ENCODE data around the gene PTCRA.
"Not testable (repeated sequence)": the region's sequence is repeated elsewhere in the genome, so short reads cannot be mapped to it uniquely, and the experiment has no call there.

PTCRA gene

DNA sequence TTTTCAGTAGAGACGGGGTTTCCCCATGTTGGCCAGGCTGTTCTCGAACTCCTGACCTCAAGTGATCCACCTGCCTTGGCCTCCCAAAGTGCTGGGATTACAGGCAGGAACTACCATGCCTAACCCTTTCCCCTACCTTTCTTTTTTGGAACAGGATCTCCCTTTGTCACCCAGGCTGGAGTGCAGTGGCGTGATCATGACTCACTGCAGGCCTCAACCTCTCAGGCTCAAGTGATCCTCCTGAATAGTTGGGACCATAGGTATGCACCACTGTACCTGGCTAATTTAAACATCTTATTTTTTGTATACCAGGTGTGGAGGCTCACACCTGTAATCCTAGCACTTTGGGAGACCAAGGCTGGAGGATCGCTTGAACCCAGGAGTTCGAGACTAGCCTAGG is 25.5 kb downstream of the PTCRA start:
- not testable (repeated sequence) for H3K27ac ChIP-seq (ENCODE audit: insufficient read depth, low read depth, low read length, poor library complexity, severe bottlenecking); H3K4me3 ChIP-seq (ENCODE audit: insufficient read depth, low read depth, low read length); H3K4me1 ChIP-seq (ENCODE audit: control insufficient read depth, insufficient read depth, low read length); H3K27me3 ChIP-seq (ENCODE audit: control insufficient read depth, insufficient read depth, low read length, poor library complexity, severe bottlenecking); H3K36me3 ChIP-seq (ENCODE audit: control insufficient read depth, insufficient read depth, low read length); H3K9me3 ChIP-seq (ENCODE audit: control insufficient read depth, low read length)
- WGBS, 2 experiments, result 91 to 96% methylated on average over 5 of the region's 5 CpGs

GRCh38 chr6:42942444-42942843 is 26.6 kb downstream of the PTCRA start:
- Histone ChIP-seq H3K27ac (ENCODE audit: insufficient read depth, low read depth, low read length, poor library complexity, severe bottlenecking) (no peak overlapping the region), H3K27me3 (ENCODE audit: control insufficient read depth, insufficient read depth, low read length, poor library complexity, severe bottlenecking) (no peaks in the 10 kb centered on the region), H3K4me3 (ENCODE audit: insufficient read depth, low read depth, low read length) (no peak overlapping the region), H3K4me1 (ENCODE audit: control insufficient read depth, insufficient read depth, low read length) (no peaks in the 10 kb centered on the region), H3K9me3 (ENCODE audit: control insufficient read depth, low read length) (no peaks in the 10 kb centered on the region), H3K36me3 (ENCODE audit: control insufficient read depth, insufficient read depth, low read length) (peaks cover 6% of the 10 kb centered on the region)
- WGBS, 2 experiments, result 91 to 93% methylated on average over 7 of the region's 7 CpGs

GRCh38 chr6:42947950-42948349 is 32.1 kb downstream of the PTCRA start:
- Histone ChIP-seq H3K27ac (ENCODE audit: insufficient read depth, low read depth, low read length, poor library complexity, severe bottlenecking) (no peak overlapping the region), H3K4me3 (ENCODE audit: insufficient read depth, low read depth, low read length) (no peak overlapping the region), H3K36me3 (ENCODE audit: control insufficient read depth, insufficient read depth, low read length) (no peaks in the 10 kb centered on the region), H3K4me1 (ENCODE audit: control insufficient read depth, insufficient read depth, low read length) (no peaks in the 10 kb centered on the region), H3K9me3 (ENCODE audit: control insufficient read depth, low read length) (no peaks in the 10 kb centered on the region), H3K27me3 (ENCODE audit: control insufficient read depth, insufficient read depth, low read length, poor library complexity, severe bottlenecking) (no peaks in the 10 kb centered on the region)

- no peak overlapping the region for H3K4me3 ChIP-seq (ENCODE audit: insufficient read depth, low read depth, low read length)
- no peaks in the 10 kb centered on the region for H3K27me3 ChIP-seq (ENCODE audit: control insufficient read depth, insufficient read depth, low read length, poor library complexity, severe bottlenecking)
- no peaks in the 10 kb centered on the region for H3K4me1 ChIP-seq (ENCODE audit: control insufficient read depth, insufficient read depth, low read length)
- no peaks in the 10 kb centered on the region for H3K9me3 ChIP-seq (ENCODE audit: control insufficient read depth, low read length)
- no peak overlapping the region for H3K27ac ChIP-seq (ENCODE audit: insufficient read depth, low read depth, low read length, poor library complexity, severe bottlenecking)
- WGBS, 2 experiments, result 93% methylated on average over 4 of the region's 4 CpGs
- no peaks in the 10 kb centered on the region for H3K36me3 ChIP-seq (ENCODE audit: control insufficient read depth, insufficient read depth, low read length)
These were observed 36.5 kb downstream of the PTCRA start for GRCh38 chr6:42952389-42952788.

GRCh38 chr6:42954405-42954804 is 38.6 kb downstream of the PTCRA start:
- H3K27ac ChIP-seq (ENCODE audit: insufficient read depth, low read depth, low read length, poor library complexity, severe bottlenecking); H3K36me3 ChIP-seq (ENCODE audit: control insufficient read depth, insufficient read depth, low read length); H3K4me3 ChIP-seq (ENCODE audit: insufficient read depth, low read depth, low read length); H3K9me3 ChIP-seq (ENCODE audit: control insufficient read depth, low read length); H3K4me1 ChIP-seq (ENCODE audit: control insufficient read depth, insufficient read depth, low read length); H3K27me3 ChIP-seq (ENCODE audit: control insufficient read depth, insufficient read depth, low read length, poor library complexity, severe bottlenecking): not testable (repeated sequence)
- WGBS, 2 experiments, result 95 to 97% methylated on average over 4 of the region's 4 CpGs

DNA sequence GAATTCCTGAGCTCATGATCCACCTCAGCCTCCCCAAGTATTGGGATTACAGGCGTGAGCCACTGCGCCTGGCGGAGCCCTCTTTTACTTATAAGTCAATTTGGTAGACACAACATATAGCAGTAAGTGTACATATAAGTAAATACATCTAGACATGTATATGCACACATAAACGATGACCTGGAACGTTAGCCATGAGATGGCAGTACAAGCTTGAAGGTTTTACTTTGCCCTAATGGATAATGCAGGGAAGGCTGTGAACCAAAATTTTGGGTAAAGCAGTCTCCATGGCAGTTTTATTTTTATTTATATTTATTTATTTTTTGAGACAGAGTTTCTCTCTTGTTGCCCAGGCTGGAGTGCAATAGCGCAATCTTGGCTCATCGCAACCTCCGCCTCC is 42.3 kb downstream of the PTCRA start:
- no peak overlapping the region for H3K4me3 ChIP-seq (ENCODE audit: insufficient read depth, low read depth, low read length)
- H3K9me3 ChIP-seq (ENCODE audit: control insufficient read depth, low read length), result no peaks in the 10 kb centered on the region
- H3K36me3 ChIP-seq (ENCODE audit: control insufficient read depth, insufficient read depth, low read length), result no peaks in the 10 kb centered on the region
- 91 to 94% methylated on average over 8 of the region's 8 CpGs for WGBS, 2 experiments
- H3K4me1 ChIP-seq (ENCODE audit: control insufficient read depth, insufficient read depth, low read length), result no peaks in the 10 kb centered on the region
- H3K27me3 ChIP-seq (ENCODE audit: control insufficient read depth, insufficient read depth, low read length, poor library complexity, severe bottlenecking), result peaks cover 36% of the 10 kb centered on the region
- H3K27ac ChIP-seq (ENCODE audit: insufficient read depth, low read depth, low read length, poor library complexity, severe bottlenecking), result no peak overlapping the region

DNA sequence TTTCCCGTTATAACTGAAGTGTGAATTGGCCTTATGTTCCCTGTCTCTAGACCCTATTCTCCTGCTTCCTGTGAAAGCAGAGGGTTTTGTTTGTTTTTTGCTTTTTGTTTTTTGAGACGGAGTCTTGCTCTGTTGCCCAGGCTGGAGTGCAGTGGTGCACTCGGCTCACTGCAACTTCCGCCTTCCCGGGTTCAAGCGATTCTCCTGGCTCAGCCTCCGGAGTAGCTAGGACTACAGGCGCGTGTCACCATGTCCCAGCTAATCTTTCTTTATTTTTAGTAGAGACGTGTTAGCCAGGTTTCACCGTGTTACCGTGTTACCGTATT is 44.0 kb downstream of the PTCRA start:
- WGBS, 2 experiments, result 40 to 41% methylated on average over 13 of the region's 13 CpGs
- Histone ChIP-seq H3K36me3 (ENCODE audit: control insufficient read depth, insufficient read depth, low read length) (no peaks in the 10 kb centered on the region), H3K4me1 (ENCODE audit: control insufficient read depth, insufficient read depth, low read length) (no peaks in the 10 kb centered on the region), H3K4me3 (ENCODE audit: insufficient read depth, low read depth, low read length) (no peak overlapping the region), H3K9me3 (ENCODE audit: control insufficient read depth, low read length) (no peaks in the 10 kb centered on the region), H3K27me3 (ENCODE audit: control insufficient read depth, insufficient read depth, low read length, poor library complexity, severe bottlenecking) (peaks cover 36% of the 10 kb centered on the region), H3K27ac (ENCODE audit: insufficient read depth, low read depth, low read length, poor library complexity, severe bottlenecking) (no peak overlapping the region)

- Histone ChIP-seq H3K36me3 (ENCODE audit: control insufficient read depth, insufficient read depth, low read length) (no peaks in the 10 kb centered on the region), H3K4me1 (ENCODE audit: control insufficient read depth, insufficient read depth, low read length) (no peaks in the 10 kb centered on the region), H3K4me3 (ENCODE audit: insufficient read depth, low read depth, low read length) (peak within 1 kb of the TSS; percentile 34), H3K27me3 (ENCODE audit: control insufficient read depth, insufficient read depth, low read length, poor library complexity, severe bottlenecking) (peaks cover 36% of the 10 kb centered on the region), H3K27ac (ENCODE audit: insufficient read depth, low read depth, low read length, poor library complexity, severe bottlenecking) (no peak within 1 kb of the TSS), H3K9me3 (ENCODE audit: control insufficient read depth, low read length) (no peaks in the 10 kb centered on the region)
- WGBS, 2 experiments, result 4% methylated on average over 62 of the region's 62 CpGs
These were observed 44.6 kb downstream of the PTCRA start, which contains the start of gene GNMT for GRCh38 chr6:42960243-42961019. GNMT (plus strand) TSS chr6:42960754; CDS start chr6:42960768, 14 bp downstream.

DNA sequence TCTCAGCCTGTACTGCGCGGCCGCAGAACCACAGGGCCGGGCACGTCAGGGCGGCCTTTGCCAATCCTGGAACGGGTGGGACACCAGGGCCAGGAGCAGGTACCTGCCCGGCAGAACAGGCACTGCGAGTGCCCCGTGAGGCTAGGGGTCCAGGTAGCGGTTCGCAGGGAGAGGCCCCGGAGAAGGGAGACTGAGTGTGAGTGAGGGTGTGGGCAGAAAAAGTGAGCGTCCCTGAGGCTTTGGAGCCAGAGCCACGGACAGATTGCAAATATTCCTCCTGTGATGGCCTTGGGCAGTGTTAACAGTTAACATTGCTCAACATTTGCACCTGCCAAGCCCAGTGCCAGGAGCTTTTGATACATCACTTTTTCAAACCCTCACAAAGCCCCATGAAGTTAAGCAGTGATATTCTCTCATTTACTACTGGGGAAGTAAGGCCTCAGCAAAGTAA is 45.2 kb downstream of the PTCRA start:
- Histone ChIP-seq H3K36me3 (ENCODE audit: control insufficient read depth, insufficient read depth, low read length) (no peaks in the 10 kb centered on the region), H3K4me3 (ENCODE audit: insufficient read depth, low read depth, low read length) (peak overlapping the region; percentile 34), H3K27me3 (ENCODE audit: control insufficient read depth, insufficient read depth, low read length, poor library complexity, severe bottlenecking) (peaks cover 36% of the 10 kb centered on the region), H3K4me1 (ENCODE audit: control insufficient read depth, insufficient read depth, low read length) (no peaks in the 10 kb centered on the region), H3K27ac (ENCODE audit: insufficient read depth, low read depth, low read length, poor library complexity, severe bottlenecking) (no peak overlapping the region), H3K9me3 (ENCODE audit: control insufficient read depth, low read length) (no peaks in the 10 kb centered on the region)
- WGBS, 2 experiments, result 39 to 41% methylated on average over 15 of the region's 15 CpGs

- Histone ChIP-seq H3K9me3 (ENCODE audit: control insufficient read depth, low read length) (no peaks in the 10 kb centered on the region), H3K36me3 (ENCODE audit: control insufficient read depth, insufficient read depth, low read length) (no peaks in the 10 kb centered on the region), H3K4me1 (ENCODE audit: control insufficient read depth, insufficient read depth, low read length) (no peaks in the 10 kb centered on the region), H3K4me3 (ENCODE audit: insufficient read depth, low read depth, low read length) (no peak overlapping the region), H3K27me3 (ENCODE audit: control insufficient read depth, insufficient read depth, low read length, poor library complexity, severe bottlenecking) (peaks cover 36% of the 10 kb centered on the region), H3K27ac (ENCODE audit: insufficient read depth, low read depth, low read length, poor library complexity, severe bottlenecking) (no peak overlapping the region)
- 94% methylated on average over 12 of the region's 12 CpGs for WGBS, 2 experiments
These were observed 46.2 kb downstream of the PTCRA start for GRCh38 chr6:42962096-42962495.
